IMR-90 (cell line): ENCODE measurements around the gene HOXD9. TPM values are rescaled to one million over a fixed set of nuclear protein-coding genes. Genes with fewer than 3 reads are reported as not detected.

Experiments
- ATAC-seq: fragments of 200-7000 bp; cut with Tn5 transposase; 2 replicates; pipeline ENCODE4 v1.9.1; 2020; ENCODE audit warnings: low read depth, mild to moderate bottlenecking, moderate library complexity
- BruUV-seq: library from RNA; stranded (reverse); fragments of 400-500 nt; replicated peaks from 2 replicates; lab custom pipeline; 2021; lab: Mats Ljungman, UMichigan
- CTCF ChIA-PET: fragments of 300-600 bp; formaldehyde crosslinking; extraction: SDS; loops from one replicate; lab custom pipeline; 2021; ENCODE audit warnings: antibody characterized with exemption; lab: Yijun Ruan, JAX
- POLR2A ChIA-PET: fragments of 300-600 bp; sonication (Branson Sonifier 250); formaldehyde crosslinking; loops from one replicate; lab custom pipeline; 2022; ENCODE audit warnings: antibody characterized with exemption; ENCODE audit not compliant: unreplicated experiment; lab: Charles Lee
- DNase-seq: peaks from one replicate; pipeline ENCODE4 v3.0.0; 2013
- H2AFZ ChIP-seq: replicated peaks from 2 replicates; pipeline ENCODE3; 2013; ENCODE audit warnings: low read length, mild to moderate bottlenecking; ENCODE audit not compliant: poor library complexity
- H2AK5ac ChIP-seq: 2 replicates; pipeline ENCODE4 v1.6.1; 2013; ENCODE audit warnings: low read depth, low read length, inconsistent platforms
- H2AK9ac ChIP-seq: replicated peaks from 2 replicates; pipeline ENCODE3; 2013; ENCODE audit warnings: mild to moderate bottlenecking, low read depth, low read length, moderate library complexity; ENCODE audit not compliant: poor library complexity
- H2BK120ac ChIP-seq: 2 replicates; pipeline ENCODE4 v1.6.1; 2013; ENCODE audit warnings: low read depth, low read length, inconsistent platforms
- H2BK15ac ChIP-seq: 3 replicates; pipeline ENCODE4 v1.6.1; 2013; ENCODE audit warnings: low read depth, low read length, inconsistent platforms
- H2BK20ac ChIP-seq: 2 replicates; pipeline ENCODE4 v1.6.1; 2013; ENCODE audit warnings: low read depth, mild to moderate bottlenecking, inconsistent platforms, low read length, moderate library complexity
- H2BK5ac ChIP-seq: 2 replicates; pipeline ENCODE4 v1.6.1; 2013; ENCODE audit warnings: mild to moderate bottlenecking, low read depth, low read length, inconsistent platforms; ENCODE audit not compliant: poor library complexity, severe bottlenecking
- H3K14ac ChIP-seq: replicated peaks from 2 replicates; pipeline ENCODE4 v1.6.1; 2013; ENCODE audit warnings: low read depth, low read length, inconsistent platforms
- H3K18ac ChIP-seq: 2 replicates; pipeline ENCODE4 v1.6.1; 2013; ENCODE audit warnings: low read depth, low read length, control low read depth
- H3K23ac ChIP-seq: 2 replicates; pipeline ENCODE4 v1.6.1; 2013; ENCODE audit warnings: low read depth, low read length, inconsistent platforms
- H3K27ac ChIP-seq: 2 replicates; pipeline ENCODE4 v1.5.1; 2013; ENCODE audit warnings: mild to moderate bottlenecking, control low read depth, low read length; ENCODE audit not compliant: insufficient read depth
- H3K27me3 ChIP-seq: 2 replicates; pipeline ENCODE4 v1.6.1; 2013; ENCODE audit warnings: low read length; ENCODE audit not compliant: control insufficient read depth, insufficient read depth
- H3K36me3 ChIP-seq: 2 replicates; pipeline ENCODE4 v1.6.1; 2013; ENCODE audit warnings: low read length, mixed read lengths; ENCODE audit not compliant: control insufficient read depth, insufficient read depth
- H3K4ac ChIP-seq: 2 replicates; pipeline ENCODE4 v1.6.1; 2013; ENCODE audit warnings: low read depth, low read length, inconsistent platforms
- H3K4me1 ChIP-seq: 2 replicates; pipeline ENCODE4 v1.6.1; 2013; ENCODE audit warnings: low read length, mixed read lengths; ENCODE audit not compliant: control insufficient read depth, insufficient read depth
- H3K4me2 ChIP-seq: 2 replicates; pipeline ENCODE4 v1.6.1; 2013; ENCODE audit warnings: low read depth, mild to moderate bottlenecking, control low read depth, low read length, moderate library complexity
- H3K4me3 ChIP-seq: 2 replicates; pipeline ENCODE4 v1.5.1; 2013; ENCODE audit warnings: low read depth, mild to moderate bottlenecking, control low read depth, low read length, moderate library complexity; ENCODE audit not compliant: insufficient read depth
- H3K56ac ChIP-seq: 2 replicates; pipeline ENCODE4 v1.6.1; 2013; ENCODE audit warnings: low read length, inconsistent platforms; ENCODE audit not compliant: insufficient read depth; ENCODE audit errors: extremely low read depth
- H3K79me1 ChIP-seq, 2 experiments: 2 replicates each; pipeline ENCODE4 v1.6.1; 2013; ENCODE audit warnings: low read length in 2 of 2, inconsistent platforms in 1 of 2, low read depth in 1 of 2
- H3K9ac ChIP-seq: 2 replicates; pipeline ENCODE4 v1.6.1; 2013; ENCODE audit warnings: low read depth, low read length, control low read depth
- H3K9me1 ChIP-seq: 2 replicates; pipeline ENCODE4 v1.6.1; 2013; ENCODE audit warnings: low read length, inconsistent platforms; ENCODE audit not compliant: insufficient read depth
- H3K9me3 ChIP-seq: 2 replicates; pipeline ENCODE4 v1.6.1; 2013; ENCODE audit warnings: low read length; ENCODE audit not compliant: control insufficient read depth, insufficient read depth
- H4K20me1 ChIP-seq: 2 replicates; pipeline ENCODE4 v1.6.1; 2013; ENCODE audit warnings: low read length, inconsistent platforms; ENCODE audit not compliant: insufficient read depth
- H4K5ac ChIP-seq: 2 replicates; pipeline ENCODE4 v1.6.1; 2013; ENCODE audit warnings: mild to moderate bottlenecking, low read depth, low read length, control low read depth
- H4K8ac ChIP-seq, 2 experiments: 2 replicates each; pipeline ENCODE4 v1.6.1; 2013; ENCODE audit warnings: low read depth in 2 of 2, low read length in 2 of 2, control low read depth in 1 of 2, inconsistent platforms in 1 of 2
- H4K91ac ChIP-seq: 2 replicates; pipeline ENCODE4 v1.6.1; 2013; ENCODE audit warnings: low read depth, low read length, inconsistent platforms; ENCODE audit not compliant: insufficient read depth
- BHLHE40 ChIP-seq: fragments of 150-350 bp; IDR thresholded peaks from 2 replicates; pipeline ENCODE4 v1.6.1; 2016; ENCODE audit warnings: mild to moderate bottlenecking, low read depth, low read length
- CEBPB ChIP-seq: IDR thresholded peaks from 2 replicates; pipeline ENCODE4 v1.6.1; 2012; ENCODE audit warnings: low read depth, low read length, improper control_type of control experiment
- CHD1 ChIP-seq: IDR thresholded peaks from 2 replicates; pipeline ENCODE4 v1.6.1; 2012; ENCODE audit warnings: low read depth, low read length, improper control_type of control experiment
- FOS ChIP-seq: fragments of 150-350 bp; IDR thresholded peaks from 2 replicates; pipeline ENCODE4 v1.6.1; 2016; ENCODE audit warnings: low read depth, low read length
- MAFK ChIP-seq: IDR thresholded peaks from 2 replicates; pipeline ENCODE4 v1.6.1; 2012; ENCODE audit warnings: low read depth, low read length, improper control_type of control experiment
- MAZ ChIP-seq: IDR thresholded peaks from 2 replicates; pipeline ENCODE4 v1.6.1; 2012; ENCODE audit warnings: low read depth, mild to moderate bottlenecking, low read length, improper control_type of control experiment, moderate library complexity, borderline replicate concordance
- MXI1 ChIP-seq: IDR thresholded peaks from 2 replicates; pipeline ENCODE4 v1.6.1; 2012; ENCODE audit warnings: low read depth, mild to moderate bottlenecking, low read length, moderate library complexity, borderline replicate concordance
- NFE2L2 ChIP-seq: fragments of 150-350 bp; IDR thresholded peaks from 2 replicates; pipeline ENCODE4 v1.6.1; 2016; ENCODE audit warnings: low read depth, mild to moderate bottlenecking, low read length
- POLR2A ChIP-seq: IDR thresholded peaks from 2 replicates; pipeline ENCODE4 v1.6.1; 2012; ENCODE audit warnings: mild to moderate bottlenecking, low read depth, low read length
- RAD21 ChIP-seq: IDR thresholded peaks from 2 replicates; pipeline ENCODE4 v1.6.1; 2012; ENCODE audit warnings: low read length, improper control_type of control experiment
- RCOR1 ChIP-seq: IDR thresholded peaks from 2 replicates; pipeline ENCODE4 v1.6.1; 2012; ENCODE audit warnings: mild to moderate bottlenecking, low read length, improper control_type of control experiment; ENCODE audit not compliant: insufficient replicate concordance
- RFX5 ChIP-seq: IDR thresholded peaks from 2 replicates; pipeline ENCODE4 v1.8.0; 2012; ENCODE audit warnings: low read depth, mild to moderate bottlenecking, low read length, moderate library complexity
- SMC3 ChIP-seq: fragments of 150-350 bp; IDR thresholded peaks from 2 replicates; pipeline ENCODE4 v1.6.1; 2016; ENCODE audit warnings: low read depth, mild to moderate bottlenecking, antibody characterized with exemption, low read length, moderate library complexity
- WGBS, 2 experiments: methylation state at CpG; one replicate each; pipeline versions ENCODE4 v1.1.5 to v1.1.7; 2013; ENCODE audit warnings: missing lambda C conversion rate in 2 of 2; ENCODE audit not compliant: insufficient read length in 1 of 2; ENCODE audit errors: extremely low coverage in 2 of 2; 5-methylcytosine and 5-hydroxymethylcytosine counted together
- dilution Hi-C: fragments of 300-500 bp; cut with HindIII; formaldehyde crosslinking; loops from one replicate; pipeline ENCODE4 v1.14.3; 2018; ENCODE audit warnings: low sequenced_read_pairs; ENCODE audit not compliant: unreplicated experiment
- in situ Hi-C: fragments of 300-500 bp; cut with MboI; formaldehyde crosslinking; loops from 3 replicates; pipeline ENCODE4 v1.14.3; 2019; ENCODE audit warnings: low sequenced_read_pairs, inconsistent platforms, mixed read lengths
- intact Hi-C: fragments of 100-400 bp; cut with micrococcal nuclease; formaldehyde crosslinking; loops from 2 replicates; pipeline ENCODE4 v1.10.0; 2022
- polyA plus RNA-seq, 3 experiments: library from polyadenylated mRNA; depleted of rRNA; stranded (reverse); fragments of >200 nt; gene quantifications; 2 replicates each; pipeline ENCODE4 v1.2.3, GENCODE V29; 2012; ENCODE audit warnings: low replicate concordance in 1 of 3
- total RNA-seq: library from RNA; depleted of rRNA; stranded (reverse); fragments of >200 nt; gene quantifications from 2 replicates; pipeline ENCODE4 v1.2.3, GENCODE V29; 2012
- TF ChIP-seq, protein P1 (sequence below): conservative IDR thresholded peaks from 2 replicates; pipeline ENCODE4 v1.5.1; 2012; ENCODE audit warnings: mild to moderate bottlenecking, low read depth, low read length, improper control_type of control experiment
- TF ChIP-seq, protein P2 (sequence below): fragments of 150-350 bp; IDR thresholded peaks from 2 replicates; pipeline ENCODE4 v1.6.1; 2017; ENCODE audit warnings: mild to moderate bottlenecking, antibody characterized with exemption, low read length, low read depth
- TF ChIP-seq, protein P3 (sequence below): fragments of 150-350 bp; IDR thresholded peaks from 2 replicates; pipeline ENCODE4 v1.6.1; 2016; ENCODE audit warnings: low read depth, mild to moderate bottlenecking, low read length, moderate library complexity, borderline replicate concordance

HOXD9 gene
- total and polyA plus RNA-seq, 2 of the 4 experiments (the other 2 are of a cell fraction) = not detected

DNA sequence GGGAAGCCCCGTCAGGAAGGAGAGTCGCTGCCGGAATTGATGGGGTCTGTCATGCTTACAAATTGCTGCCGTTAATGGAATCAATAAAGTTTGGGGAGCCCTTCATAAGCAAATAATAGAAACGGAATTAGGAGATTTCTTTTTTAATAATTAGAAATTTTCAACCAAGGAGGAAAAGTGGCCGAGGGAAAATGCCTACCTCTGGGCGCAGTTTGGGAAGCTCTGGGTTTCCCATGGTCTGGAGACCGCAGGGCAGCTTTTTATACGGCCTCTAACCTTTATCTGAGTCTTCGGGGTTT is 40.0 kb upstream of the HOXD9 start:
- no peak overlapping the region for H2AFZ ChIP-seq
- H3K9me3 ChIP-seq = peaks cover 29% of the 10 kb centered on the region
- intact Hi-C loops = no loop called here

More for the DNA sequence above, 40.0 kb upstream of the HOXD9 start:
- Histone ChIP-seq H3K9ac (no peak overlapping the region), H4K8ac (no peak overlapping the region), H3K18ac (no peak overlapping the region), H3K56ac (no peak overlapping the region), H4K5ac (no peak overlapping the region), H3K27me3 (peaks cover 84% of the 10 kb centered on the region), H3K36me3 (no peaks in the 10 kb centered on the region), H3K23ac (no peak overlapping the region), H2BK120ac (no peak overlapping the region), H3K9me1 (no peaks in the 10 kb centered on the region), H2BK20ac (no peak overlapping the region), H2BK15ac (no peak overlapping the region), H4K20me1 (peaks cover 3% of the 10 kb centered on the region; the same call in 1 of the 2 replicates), H4K91ac (no peak overlapping the region), H3K27ac (no peak overlapping the region), H3K14ac (no peak overlapping the region), H2AK9ac (no peak overlapping the region), H3K4me3 (no peak overlapping the region), H3K4me1 (peaks cover 1% of the 10 kb centered on the region), H2AK5ac (no peak overlapping the region), H2BK5ac (no peak overlapping the region), H3K4me2 (no peak overlapping the region), H3K4ac (no peak overlapping the region), H3K79me1 (no peaks in the 10 kb centered on the region)
- WGBS, 2 experiments = no CpG with 5 or more reads among the region's 10 CpGs
- dilution Hi-C loops (no loop called here), in situ Hi-C loops (loop anchor here (25.0 kb wide), 2 partner anchors 1045 to 1345 kb away; no protein-coding TSS in a partner anchor)
- DNase-seq = no peak
- TF ChIP-seq FOS = no peak
- no peak for TF ChIP-seq RFX5
- TF ChIP-seq, protein P1, sequence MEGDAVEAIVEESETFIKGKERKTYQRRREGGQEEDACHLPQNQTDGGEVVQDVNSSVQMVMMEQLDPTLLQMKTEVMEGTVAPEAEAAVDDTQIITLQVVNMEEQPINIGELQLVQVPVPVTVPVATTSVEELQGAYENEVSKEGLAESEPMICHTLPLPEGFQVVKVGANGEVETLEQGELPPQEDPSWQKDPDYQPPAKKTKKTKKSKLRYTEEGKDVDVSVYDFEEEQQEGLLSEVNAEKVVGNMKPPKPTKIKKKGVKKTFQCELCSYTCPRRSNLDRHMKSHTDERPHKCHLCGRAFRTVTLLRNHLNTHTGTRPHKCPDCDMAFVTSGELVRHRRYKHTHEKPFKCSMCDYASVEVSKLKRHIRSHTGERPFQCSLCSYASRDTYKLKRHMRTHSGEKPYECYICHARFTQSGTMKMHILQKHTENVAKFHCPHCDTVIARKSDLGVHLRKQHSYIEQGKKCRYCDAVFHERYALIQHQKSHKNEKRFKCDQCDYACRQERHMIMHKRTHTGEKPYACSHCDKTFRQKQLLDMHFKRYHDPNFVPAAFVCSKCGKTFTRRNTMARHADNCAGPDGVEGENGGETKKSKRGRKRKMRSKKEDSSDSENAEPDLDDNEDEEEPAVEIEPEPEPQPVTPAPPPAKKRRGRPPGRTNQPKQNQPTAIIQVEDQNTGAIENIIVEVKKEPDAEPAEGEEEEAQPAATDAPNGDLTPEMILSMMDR = no peak
- TF ChIP-seq CEBPB = no peak
- no peak for TF ChIP-seq MAFK
- TF ChIP-seq NFE2L2 = no peak
- no peak for TF ChIP-seq CHD1
- TF ChIP-seq, protein P2, sequence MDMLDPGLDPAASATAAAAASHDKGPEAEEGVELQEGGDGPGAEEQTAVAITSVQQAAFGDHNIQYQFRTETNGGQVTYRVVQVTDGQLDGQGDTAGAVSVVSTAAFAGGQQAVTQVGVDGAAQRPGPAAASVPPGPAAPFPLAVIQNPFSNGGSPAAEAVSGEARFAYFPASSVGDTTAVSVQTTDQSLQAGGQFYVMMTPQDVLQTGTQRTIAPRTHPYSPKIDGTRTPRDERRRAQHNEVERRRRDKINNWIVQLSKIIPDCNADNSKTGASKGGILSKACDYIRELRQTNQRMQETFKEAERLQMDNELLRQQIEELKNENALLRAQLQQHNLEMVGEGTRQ = no peak
- no peak for TF ChIP-seq POLR2A
- no peak for TF ChIP-seq MXI1
- no peak for TF ChIP-seq SMC3
- no peak for TF ChIP-seq RCOR1
- no peak for TF ChIP-seq RAD21
- TF ChIP-seq, protein P3, sequence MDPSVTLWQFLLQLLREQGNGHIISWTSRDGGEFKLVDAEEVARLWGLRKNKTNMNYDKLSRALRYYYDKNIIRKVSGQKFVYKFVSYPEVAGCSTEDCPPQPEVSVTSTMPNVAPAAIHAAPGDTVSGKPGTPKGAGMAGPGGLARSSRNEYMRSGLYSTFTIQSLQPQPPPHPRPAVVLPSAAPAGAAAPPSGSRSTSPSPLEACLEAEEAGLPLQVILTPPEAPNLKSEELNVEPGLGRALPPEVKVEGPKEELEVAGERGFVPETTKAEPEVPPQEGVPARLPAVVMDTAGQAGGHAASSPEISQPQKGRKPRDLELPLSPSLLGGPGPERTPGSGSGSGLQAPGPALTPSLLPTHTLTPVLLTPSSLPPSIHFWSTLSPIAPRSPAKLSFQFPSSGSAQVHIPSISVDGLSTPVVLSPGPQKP = no peak
- TF ChIP-seq BHLHE40 = no peak
- no peak for TF ChIP-seq MAZ
- ChIA-PET POLR2A (no interaction called here), CTCF (no interaction called here)
- ATAC-seq = no peak
- BruUV-seq = no TSS peak
